ENCODE data around the gene SUDS3. TPM values are rescaled to one million over a fixed set of nuclear protein-coding genes. Genes with fewer than 3 reads are reported as not detected.

SUDS3 gene
- total RNA-seq, 1 donor from 2014 or later = 33.7 TPM

DNA sequence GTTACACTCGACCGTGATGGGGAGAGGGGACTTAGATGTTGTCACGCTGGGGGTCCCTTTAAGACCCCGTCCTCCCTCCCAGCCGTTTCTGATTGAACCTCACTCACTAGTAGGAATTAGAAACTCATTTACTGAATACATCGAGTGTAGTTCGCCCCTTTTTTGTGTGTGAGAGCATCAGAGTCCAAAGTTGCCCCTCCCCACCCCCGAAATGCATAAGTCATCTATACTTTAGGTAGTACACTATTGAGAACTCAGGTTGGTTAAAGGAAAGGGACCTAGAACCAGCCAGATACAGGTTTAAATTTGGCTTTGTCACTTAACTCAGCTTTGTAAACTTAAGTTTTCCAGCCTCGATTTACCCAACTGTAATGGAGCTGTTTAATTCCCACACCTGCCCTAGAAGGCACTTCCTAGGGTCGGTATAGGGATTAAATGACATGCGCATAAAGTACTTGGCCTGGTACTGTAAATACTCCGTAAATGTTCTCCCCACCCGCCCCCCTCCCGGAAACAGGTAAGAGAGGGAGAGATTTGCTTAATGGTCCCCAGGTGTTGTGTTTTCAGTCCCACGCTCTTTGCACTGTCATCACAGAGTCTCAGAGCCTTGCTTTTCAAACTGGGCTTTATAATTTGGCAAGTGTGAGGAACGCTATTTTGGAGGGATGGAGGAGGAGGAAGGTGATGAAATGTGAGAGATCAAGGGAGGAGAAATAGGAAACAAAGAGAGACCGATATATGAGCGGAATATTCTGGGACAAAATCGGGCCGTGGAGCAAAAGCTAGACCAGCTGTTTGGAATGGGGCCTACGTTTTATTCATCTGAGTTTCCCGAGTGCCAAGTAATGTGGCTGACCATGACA lies 897 bp downstream of the SUDS3 start:
- intact Hi-C loops (cut with micrococcal nuclease) = loop anchor here (2.0 to 10.0 kb wide), 5 partner anchors 78 to 1562 kb away; partner anchors contain the start of gene WSB2
- DNase-seq (no peak), ATAC-seq (ENCODE audit: low read depth) (no peak)
- peak overlapping the region; percentile 95 for H3K4me3 Mint-ChIP-seq
- H3K27ac Mint-ChIP-seq = peak overlapping the region; percentile 88
- no peaks in the 10 kb centered on the region for H3K9me3 Mint-ChIP-seq
- ChIA-PET POLR2A (interaction anchor here (0.8 to 2.1 kb wide), 18 partner anchors 11 to 1290 kb away, joined by 3 to 29 read pairs (median 5); partner anchors contain the start of genes PEBP1 and WSB2), CTCF (interaction anchor here (0.6 to 6.2 kb wide), 28 partner anchors 10 to 1036 kb away, joined by 3 to 124 read pairs (median 5); partner anchors contain the start of gene PEBP1)
- H3K27me3 Mint-ChIP-seq = no peaks in the 10 kb centered on the region
- TF ChIP-seq, protein P1, sequence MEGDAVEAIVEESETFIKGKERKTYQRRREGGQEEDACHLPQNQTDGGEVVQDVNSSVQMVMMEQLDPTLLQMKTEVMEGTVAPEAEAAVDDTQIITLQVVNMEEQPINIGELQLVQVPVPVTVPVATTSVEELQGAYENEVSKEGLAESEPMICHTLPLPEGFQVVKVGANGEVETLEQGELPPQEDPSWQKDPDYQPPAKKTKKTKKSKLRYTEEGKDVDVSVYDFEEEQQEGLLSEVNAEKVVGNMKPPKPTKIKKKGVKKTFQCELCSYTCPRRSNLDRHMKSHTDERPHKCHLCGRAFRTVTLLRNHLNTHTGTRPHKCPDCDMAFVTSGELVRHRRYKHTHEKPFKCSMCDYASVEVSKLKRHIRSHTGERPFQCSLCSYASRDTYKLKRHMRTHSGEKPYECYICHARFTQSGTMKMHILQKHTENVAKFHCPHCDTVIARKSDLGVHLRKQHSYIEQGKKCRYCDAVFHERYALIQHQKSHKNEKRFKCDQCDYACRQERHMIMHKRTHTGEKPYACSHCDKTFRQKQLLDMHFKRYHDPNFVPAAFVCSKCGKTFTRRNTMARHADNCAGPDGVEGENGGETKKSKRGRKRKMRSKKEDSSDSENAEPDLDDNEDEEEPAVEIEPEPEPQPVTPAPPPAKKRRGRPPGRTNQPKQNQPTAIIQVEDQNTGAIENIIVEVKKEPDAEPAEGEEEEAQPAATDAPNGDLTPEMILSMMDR (IDR thresholded peaks at IDR 0.05) = no peak
- peaks cover 36% of the 10 kb centered on the region for H3K36me3 Mint-ChIP-seq (ENCODE audit: low read depth)
- peaks cover 33% of the 10 kb centered on the region for H3K4me1 Mint-ChIP-seq

DNA sequence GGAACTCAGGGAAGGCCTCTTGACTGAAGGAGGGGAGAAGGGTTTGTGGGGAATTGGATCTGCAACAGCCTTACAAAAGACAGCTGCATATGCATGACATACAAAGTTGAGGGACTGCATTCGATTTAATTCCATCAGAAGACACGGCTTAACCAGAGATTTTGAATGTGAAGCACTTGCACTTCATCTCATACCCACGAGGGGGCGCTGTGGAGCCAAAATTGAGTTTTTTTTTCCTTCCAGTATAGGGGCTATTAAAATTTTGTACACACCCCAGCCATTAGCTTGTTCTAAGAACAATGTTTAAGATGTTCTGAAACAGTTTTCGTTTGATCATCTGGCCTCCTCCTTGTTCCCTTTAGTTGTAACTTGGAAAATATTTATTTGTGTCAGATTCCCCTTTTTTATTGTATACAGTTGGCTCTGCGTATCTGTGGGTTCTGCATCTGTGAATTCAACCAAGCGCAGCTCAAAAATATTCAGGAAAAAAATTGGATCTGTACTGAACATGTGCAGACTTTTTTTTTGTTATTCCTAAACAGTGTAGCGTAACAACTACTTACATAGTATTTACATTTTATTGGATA lies 1.6 kb downstream of the SUDS3 start:
- H3K27ac Mint-ChIP-seq = peak overlapping the region; percentile 88
- DNase-seq (peak; percentile 69), ATAC-seq (ENCODE audit: low read depth) (no peak)
- ChIA-PET CTCF (interaction anchor here (0.6 to 6.2 kb wide), 16 partner anchors 15 to 1035 kb away, joined by 3 to 124 read pairs (median 4); partner anchors contain the start of gene PEBP1), POLR2A (interaction anchor here (0.6 to 1.4 kb wide), 5 partner anchors 10 to 242 kb away, joined by 3 to 8 read pairs (median 3); partner anchors contain the start of gene PEBP1)
- peaks cover 32% of the 10 kb centered on the region for H3K4me1 Mint-ChIP-seq
- H3K27me3 Mint-ChIP-seq = no peaks in the 10 kb centered on the region
- intact Hi-C loops (cut with micrococcal nuclease) = loop anchor here (2.0 to 10.0 kb wide), 5 partner anchors 79 to 1563 kb away; partner anchors contain the start of gene WSB2
- H3K4me3 Mint-ChIP-seq = peak overlapping the region; percentile 95
- peaks cover 39% of the 10 kb centered on the region for H3K36me3 Mint-ChIP-seq (ENCODE audit: low read depth)
- TF ChIP-seq, protein P1 (IDR thresholded peaks at IDR 0.05) = peak; percentile 57
- H3K9me3 Mint-ChIP-seq = no peaks in the 10 kb centered on the region

DNA sequence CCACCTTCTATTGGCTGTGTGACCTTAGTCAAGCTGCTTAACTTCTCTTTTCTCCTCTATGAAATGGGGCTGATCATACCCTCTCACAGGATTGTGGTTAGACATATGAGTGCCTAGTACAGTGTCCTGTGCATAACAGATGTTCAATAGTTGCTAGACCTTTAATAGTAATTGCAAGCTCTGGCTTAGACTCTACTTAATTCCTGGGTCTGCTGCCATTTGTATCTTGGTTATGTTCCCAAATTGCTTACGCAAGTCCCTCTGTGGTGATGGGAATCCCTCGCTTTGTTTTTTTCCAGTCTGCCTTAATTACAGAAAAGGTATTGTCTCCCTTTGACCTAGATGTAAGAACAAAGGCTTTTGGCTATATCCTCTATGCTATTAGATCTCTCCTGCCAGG lies 15.1 kb downstream of the SUDS3 start:
- Mint-ChIP-seq H3K9me3 (no peaks in the 10 kb centered on the region), H3K27me3 (no peaks in the 10 kb centered on the region), H3K27ac (no peak overlapping the region), H3K36me3 (ENCODE audit: low read depth) (peaks cover 91% of the 10 kb centered on the region), H3K4me3 (no peak overlapping the region), H3K4me1 (no peaks in the 10 kb centered on the region)
- intact Hi-C loops (cut with micrococcal nuclease) = no loop called here
- POLR2A ChIA-PET = no interaction called here
- TF ChIP-seq, protein P1 (IDR thresholded peaks at IDR 0.05) = no peak
- ATAC-seq (ENCODE audit: low read depth) = no peak
- DNase-seq = no peak
- CTCF ChIA-PET = no interaction called here

DNA sequence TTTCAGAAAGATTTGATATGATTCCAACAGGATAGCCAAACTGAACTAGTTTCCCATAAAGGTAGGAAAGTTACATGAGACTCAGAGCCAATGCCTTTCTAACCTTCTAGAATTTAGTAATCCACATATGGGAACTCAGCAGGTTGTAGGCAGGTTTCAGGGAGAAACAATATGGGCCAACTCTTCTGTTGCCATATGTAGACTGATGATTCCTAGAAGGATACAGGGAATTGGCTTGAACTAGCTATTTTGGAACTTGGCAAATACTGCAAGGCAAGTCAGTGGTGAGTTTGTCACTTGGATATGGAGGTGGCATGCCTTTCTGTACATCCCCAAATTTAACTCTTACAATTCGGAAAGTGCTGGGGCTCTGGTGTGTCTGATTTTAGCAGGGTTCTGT lies 15.5 kb downstream of the SUDS3 start:
- Mint-ChIP-seq H3K4me3 (no peak overlapping the region), H3K27me3 (no peaks in the 10 kb centered on the region), H3K9me3 (no peaks in the 10 kb centered on the region), H3K27ac (no peak overlapping the region), H3K4me1 (no peaks in the 10 kb centered on the region), H3K36me3 (ENCODE audit: low read depth) (peaks cover 91% of the 10 kb centered on the region)
- ChIA-PET CTCF (no interaction called here), POLR2A (no interaction called here)
- no peak for DNase-seq
- intact Hi-C loops (cut with micrococcal nuclease) = no loop called here
- TF ChIP-seq, protein P1 (IDR thresholded peaks at IDR 0.05) = no peak
- no peak for ATAC-seq (ENCODE audit: low read depth)

All from activated B cell treated with CpG ODN at 0.5 μM for 24 hours (primary cell).